OCI-LY3 (cell line): ENCODE results near the gene REEP1.

ENCODE experiments used
- CTCF ChIP-seq: fragments of 200-600, 300-600 bp; sonication (generic); IDR thresholded peaks from 2 replicates; pipeline ENCODE4 v1.5.1; 2014; ENCODE audit warnings: antibody characterized with exemption, low read length, low read depth
- EZH2phosphoT487 ChIP-seq: fragments of 200-600 bp; shearing (Covaris generic); IDR thresholded peaks from 2 replicates; pipeline ENCODE4 v1.6.1; 2018; ENCODE audit warnings: antibody characterized with exemption, mixed run types, low read depth

GRCh38 chr2:86174445-86174844, 163.0 kb downstream of the REEP1 start:
- no peak for TF ChIP-seq CTCF
- no peak for TF ChIP-seq EZH2phosphoT487
